KMS-11 (cell line): Measurements from ENCODE around the gene MTMR2.

ENCODE experiments used
- H2AFZ ChIP-seq: fragments of 200-600 bp; sonication (generic); 2 replicates; pipeline ENCODE4 v1.6.1; 2016; ENCODE audit warnings: antibody characterized with exemption, mixed run types, low read depth
- H3K27ac ChIP-seq: fragments of 200-600 bp; sonication (generic); 2 replicates; pipeline ENCODE4 v1.6.1; 2016; ENCODE audit warnings: mild to moderate bottlenecking, mixed run types
- H3K27me3 ChIP-seq: fragments of 200-600 bp; sonication (generic); 2 replicates; pipeline ENCODE4 v1.6.1; 2017; ENCODE audit warnings: mild to moderate bottlenecking, low read depth, mixed run types, moderate library complexity; ENCODE audit not compliant: insufficient read depth
- H3K36me3 ChIP-seq: fragments of 200-600 bp; sonication (generic); 2 replicates; pipeline ENCODE4 v1.6.1; 2017; ENCODE audit warnings: mild to moderate bottlenecking, mixed run types; ENCODE audit not compliant: insufficient read depth
- H3K4me1 ChIP-seq: fragments of 200-600 bp; sonication (generic); 2 replicates; pipeline ENCODE4 v1.6.1; 2016; ENCODE audit warnings: mild to moderate bottlenecking, low read depth, mixed run types; ENCODE audit not compliant: poor library complexity, severe bottlenecking
- H3K4me2 ChIP-seq: fragments of 200-600 bp; sonication (generic); 2 replicates; pipeline ENCODE4 v1.7.0; 2016; ENCODE audit warnings: mild to moderate bottlenecking, mixed run types
- H3K4me3 ChIP-seq: fragments of 200-600 bp; sonication (generic); IDR thresholded peaks from 2 replicates; pipeline ENCODE4 v1.6.1; 2017; ENCODE audit warnings: low read depth, low read length, mixed read lengths; ENCODE audit not compliant: insufficient read depth
- H3K79me2 ChIP-seq: fragments of 200-600 bp; sonication (generic); 2 replicates; pipeline ENCODE4 v1.6.1; 2016; ENCODE audit warnings: low read depth, mixed run types; ENCODE audit not compliant: insufficient read depth
- H3K9ac ChIP-seq: fragments of 200-600 bp; sonication (generic); 2 replicates; pipeline ENCODE4 v1.6.1; 2016; ENCODE audit warnings: mild to moderate bottlenecking, mixed run types
- H4K20me1 ChIP-seq: fragments of 200-600 bp; sonication (generic); 2 replicates; pipeline ENCODE4 v1.6.1; 2016; ENCODE audit warnings: mild to moderate bottlenecking, mixed run types; ENCODE audit not compliant: insufficient read depth
- CTCF ChIP-seq: fragments of 200-600 bp; sonication (generic); conservative IDR thresholded peaks from 2 replicates; pipeline ENCODE4 v1.6.1; 2017; ENCODE audit warnings: low read depth, mild to moderate bottlenecking, antibody characterized with exemption, low read length, moderate library complexity, mixed read lengths

The MTMR2 gene

GRCh38 chr11:95926726-95927125 is 2.8 kb upstream of the MTMR2 start:
- no peak for TF ChIP-seq CTCF
- Histone ChIP-seq H3K36me3 (no peaks in the 10 kb centered on the region), H2AFZ (no peak overlapping the region), H3K27me3 (no peaks in the 10 kb centered on the region), H3K4me1 (no peaks in the 10 kb centered on the region), H3K27ac (no peak overlapping the region), H3K4me3 (no peak overlapping the region), H3K9ac (no peak overlapping the region), H3K4me2 (no peak overlapping the region), H4K20me1 (no peaks in the 10 kb centered on the region), H3K79me2 (no peaks in the 10 kb centered on the region)

- Histone ChIP-seq H4K20me1 (no peaks in the 10 kb centered on the region), H3K4me3 (no peak overlapping the region), H3K9ac (peak overlapping the region; percentile 51; the same call in 1 of the 2 replicates), H2AFZ (no peak overlapping the region), H3K27me3 (no peaks in the 10 kb centered on the region), H3K4me1 (no peaks in the 10 kb centered on the region), H3K36me3 (no peaks in the 10 kb centered on the region), H3K79me2 (no peaks in the 10 kb centered on the region), H3K27ac (no peak overlapping the region), H3K4me2 (0 out of 2 replicates have a peak overlapping the region, but pooled peaks have one; percentile 29)
- TF ChIP-seq CTCF, result no peak
These were observed 1.1 kb upstream of the MTMR2 start for GRCh38 chr11:95925011-95925410.

- no peaks in the 10 kb centered on the region for H4K20me1 ChIP-seq
- no peaks in the 10 kb centered on the region for H3K79me2 ChIP-seq
- peak overlapping the region; percentile 51; the same call in 1 of the 2 replicates for H3K9ac ChIP-seq
- H3K4me1 ChIP-seq, result no peaks in the 10 kb centered on the region
- peak overlapping the region; percentile 29; the same call in 1 of the 2 replicates for H3K4me2 ChIP-seq
- H3K27ac ChIP-seq, result no peak overlapping the region
- no peak for TF ChIP-seq CTCF
- no peaks in the 10 kb centered on the region for H3K27me3 ChIP-seq
- no peak overlapping the region for H3K4me3 ChIP-seq
- H2AFZ ChIP-seq, result peak overlapping the region; percentile 54
- H3K36me3 ChIP-seq, result no peaks in the 10 kb centered on the region
These were observed 480 bp upstream of the MTMR2 start for GRCh38 chr11:95924414-95924760.

GRCh38 chr11:95923439-95923727 is 524 bp downstream of the MTMR2 start:
- peak overlapping the region; percentile 51; the same call in 1 of the 2 replicates for H3K9ac ChIP-seq
- H3K36me3 ChIP-seq, result no peaks in the 10 kb centered on the region
- H3K79me2 ChIP-seq, result no peaks in the 10 kb centered on the region
- no peaks in the 10 kb centered on the region for H3K27me3 ChIP-seq
- H3K27ac ChIP-seq, result no peak overlapping the region; the same call in 1 of the 2 replicates
- H4K20me1 ChIP-seq, result no peaks in the 10 kb centered on the region
- H2AFZ ChIP-seq, result peak overlapping the region; percentile 54
- H3K4me3 ChIP-seq, result no peak overlapping the region
- no peaks in the 10 kb centered on the region for H3K4me1 ChIP-seq
- 0 out of 2 replicates have a peak overlapping the region, but pooled peaks have one; percentile 29 for H3K4me2 ChIP-seq
- no peak for TF ChIP-seq CTCF
